ENCODE measurements around the gene TAF10. TPM values are rescaled to one million over a fixed set of nuclear protein-coding genes. Genes with fewer than 3 reads are reported as not detected.

The TAF10 gene
- total RNA-seq, 1 donor from 2014 or later, result 76.0 TPM

- Histone ChIP-seq H3K4me3 (no peak overlapping the region), H3K9me3 (no peaks in the 10 kb centered on the region), H3K36me3 (peaks cover 0 to 9% of the 10 kb centered on the region in 2 donors), H3K4me1 (no peaks in the 10 kb centered on the region), H3K27ac (no peak overlapping the region), H3K27me3 (no peaks in the 10 kb centered on the region)
- intact Hi-C loops (cut with DNase I), result no loop called here
- DNase-seq (ENCODE audit: low spot score in 2 of 2), result no peak
- no peak for TF ChIP-seq CTCF (IDR thresholded peaks at IDR 0.05)
These were observed 48.8 kb downstream of the TAF10 start for GRCh38 chr11:6563121-6563619.

DNA sequence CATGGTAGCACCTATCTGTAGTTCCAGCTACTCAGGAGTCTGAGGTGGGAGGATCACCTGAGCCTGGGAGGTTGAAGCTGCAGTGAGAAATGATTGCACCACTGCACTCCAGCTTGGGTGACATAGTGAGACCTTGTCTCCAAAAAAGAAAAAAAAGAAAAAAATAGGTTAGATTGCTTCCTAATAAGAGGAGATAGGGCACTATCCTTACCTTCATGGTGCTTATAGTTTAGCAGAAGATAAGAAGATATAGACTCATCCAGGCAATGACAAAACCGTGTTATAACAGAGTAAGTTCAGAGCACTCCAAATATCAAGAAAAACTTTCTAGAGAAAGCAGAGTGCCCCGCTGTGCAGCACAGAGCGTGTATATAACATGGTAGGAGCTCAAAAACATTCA lies 50.7 kb downstream of the TAF10 start:
- peaks cover 0 to 19% of the 10 kb centered on the region in 2 donors for H3K36me3 ChIP-seq

More for the DNA sequence above, 50.7 kb downstream of the TAF10 start:
- Histone ChIP-seq H3K27me3 (no peaks in the 10 kb centered on the region), H3K4me3 (no peak overlapping the region), H3K9me3 (no peaks in the 10 kb centered on the region), H3K27ac (no peak overlapping the region), H3K4me1 (no peaks in the 10 kb centered on the region)
- intact Hi-C loops (cut with DNase I), result no loop called here
- no peak for TF ChIP-seq CTCF (IDR thresholded peaks at IDR 0.05)
- no peak for DNase-seq (ENCODE audit: low spot score in 2 of 2)

Other genes with a start within 250 kb of the TAF10 start
- 48.6 TPM for gene SMPD1, start 221.7 kb downstream of the TAF10 start, total RNA-seq
- gene APBB1, start 193.1 kb downstream of the TAF10 start, total RNA-seq, result 29.2 TPM
- 16.8 TPM for gene HPX, start 171.2 kb downstream of the TAF10 start, total RNA-seq
- gene TRIM3, start 138.3 kb downstream of the TAF10 start, total RNA-seq, result 33.8 TPM
- gene ARFIP2, start 130.9 kb downstream of the TAF10 start, total RNA-seq, result 87.8 TPM
- gene TIMM10B, start 130.7 kb downstream of the TAF10 start, total RNA-seq, result 19.2 TPM
- gene DNHD1, start 114.9 kb downstream of the TAF10 start, total RNA-seq, result 2.3 TPM
- gene RRP8, start 8.6 kb downstream of the TAF10 start, total RNA-seq, result 9.2 TPM
- 183 TPM for gene ILK, start 8.4 kb downstream of the TAF10 start, total RNA-seq
- gene TPP1, start 7.2 kb upstream of the TAF10 start, total RNA-seq, result 96.7 TPM
- 58.0 TPM for gene DCHS1, start 43.6 kb upstream of the TAF10 start, total RNA-seq
- gene MRPL17, start 71.1 kb upstream of the TAF10 start, total RNA-seq, result 12.9 TPM
- 0.43 TPM for gene OR2AG2, start 159.8 kb upstream of the TAF10 start, total RNA-seq
- gene OR2AG1, start 170.8 kb upstream of the TAF10 start, total RNA-seq, result not detected
- not detected for gene OR6A2, start 187.5 kb upstream of the TAF10 start, total RNA-seq
- not detected for gene OR10A5, start 233.5 kb upstream of the TAF10 start, total RNA-seq